BJ (cell line): ENCODE measurements around the gene ATP8A1. TPM values are rescaled to one million over a fixed set of nuclear protein-coding genes. Genes with fewer than 3 reads are reported as not detected.

Experiments used
- CTCF ChIA-PET: fragments of 350-600 bp; formaldehyde crosslinking; extraction: SDS; loops from one replicate; lab custom pipeline; 2021; ENCODE audit warnings: antibody characterized with exemption, inconsistent platforms; lab: Yijun Ruan, JAX
- POLR2A ChIA-PET: fragments of 300-600 bp; sonication (Branson Sonifier 250); formaldehyde crosslinking; extraction: SDS; loops from one replicate; lab custom pipeline; 2021; ENCODE audit warnings: antibody characterized with exemption; lab: Charles Lee
- DNase-seq: peaks from one replicate; pipeline ENCODE4 v3.0.0-alpha.2; 2011; ENCODE audit warnings: low read depth
- H3K27me3 ChIP-seq: 2 replicates; pipeline ENCODE4 v1.6.0; 2011; ENCODE audit warnings: low read length; ENCODE audit not compliant: control insufficient read depth, insufficient read depth
- H3K36me3 ChIP-seq: 2 replicates; pipeline ENCODE4 v1.5.1; 2011; ENCODE audit warnings: low read length; ENCODE audit not compliant: control insufficient read depth, insufficient read depth
- H3K4me3 ChIP-seq: 2 replicates; pipeline ENCODE4 v1.5.1; 2011; ENCODE audit warnings: low read depth, mild to moderate bottlenecking, control low read depth, low read length
- polyA plus RNA-seq: library from polyadenylated mRNA; depleted of rRNA; stranded (reverse); fragments of >200 nt; gene quantifications from 2 replicates; pipeline ENCODE4 v1.2.3, GENCODE V29; 2011
- TF ChIP-seq, protein P1 (sequence below): IDR thresholded peaks from 2 replicates; pipeline ENCODE4 v1.5.1; 2011; ENCODE audit warnings: low read depth, mild to moderate bottlenecking, control low read depth, inconsistent platforms, low read length, moderate library complexity; ENCODE audit not compliant: insufficient read depth

The ATP8A1 gene
- polyA plus RNA-seq, 1 experiment = 0.02 TPM

DNA sequence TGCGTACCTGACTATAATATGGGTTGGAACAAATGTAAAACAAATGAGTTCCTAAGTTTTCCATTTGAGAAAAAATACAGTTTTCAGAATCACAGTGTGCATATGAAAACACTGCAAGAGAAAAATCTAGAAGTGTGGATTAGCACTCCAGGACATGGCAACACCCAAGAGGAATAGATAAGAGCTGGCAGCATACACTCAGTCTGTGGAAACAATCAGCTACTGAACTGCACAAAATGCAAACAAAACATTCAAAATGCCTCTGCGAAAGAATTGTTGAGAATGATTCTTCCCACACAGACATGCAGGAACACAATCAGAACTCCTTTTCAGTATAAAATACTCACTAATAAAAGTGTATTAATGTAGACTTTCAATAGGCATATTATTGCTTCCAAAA, 39.9 kb downstream of the ATP8A1 start:
- ChIA-PET POLR2A (no interaction called here), CTCF (no interaction called here)
- H3K4me3 ChIP-seq = no peak overlapping the region
- H3K27me3 ChIP-seq = no peaks in the 10 kb centered on the region
- DNase-seq = no peak
- TF ChIP-seq, protein P1, sequence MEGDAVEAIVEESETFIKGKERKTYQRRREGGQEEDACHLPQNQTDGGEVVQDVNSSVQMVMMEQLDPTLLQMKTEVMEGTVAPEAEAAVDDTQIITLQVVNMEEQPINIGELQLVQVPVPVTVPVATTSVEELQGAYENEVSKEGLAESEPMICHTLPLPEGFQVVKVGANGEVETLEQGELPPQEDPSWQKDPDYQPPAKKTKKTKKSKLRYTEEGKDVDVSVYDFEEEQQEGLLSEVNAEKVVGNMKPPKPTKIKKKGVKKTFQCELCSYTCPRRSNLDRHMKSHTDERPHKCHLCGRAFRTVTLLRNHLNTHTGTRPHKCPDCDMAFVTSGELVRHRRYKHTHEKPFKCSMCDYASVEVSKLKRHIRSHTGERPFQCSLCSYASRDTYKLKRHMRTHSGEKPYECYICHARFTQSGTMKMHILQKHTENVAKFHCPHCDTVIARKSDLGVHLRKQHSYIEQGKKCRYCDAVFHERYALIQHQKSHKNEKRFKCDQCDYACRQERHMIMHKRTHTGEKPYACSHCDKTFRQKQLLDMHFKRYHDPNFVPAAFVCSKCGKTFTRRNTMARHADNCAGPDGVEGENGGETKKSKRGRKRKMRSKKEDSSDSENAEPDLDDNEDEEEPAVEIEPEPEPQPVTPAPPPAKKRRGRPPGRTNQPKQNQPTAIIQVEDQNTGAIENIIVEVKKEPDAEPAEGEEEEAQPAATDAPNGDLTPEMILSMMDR = no peak
- H3K36me3 ChIP-seq = no peaks in the 10 kb centered on the region

DNA sequence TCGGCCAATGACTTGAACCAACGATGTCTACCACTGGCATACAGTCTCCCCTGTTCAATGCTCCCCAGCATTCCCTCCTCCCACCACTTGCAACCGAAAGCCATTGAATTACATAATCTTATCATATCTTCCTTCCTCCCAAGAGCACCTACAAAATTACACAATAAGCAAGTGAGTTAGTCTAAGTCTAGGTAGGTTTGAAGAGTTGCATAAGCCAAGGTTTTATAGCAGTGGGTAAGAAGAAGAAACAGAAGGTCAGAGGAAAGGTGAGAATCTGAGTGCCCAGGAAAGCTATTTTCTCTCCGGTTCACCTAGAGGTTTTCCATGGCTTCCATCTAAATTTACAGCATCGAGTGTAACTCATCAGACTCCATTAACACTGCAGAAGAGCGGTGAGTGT, 40.3 kb downstream of the ATP8A1 start:
- no peak for DNase-seq
- TF ChIP-seq, protein P1 = no peak
- CTCF ChIA-PET = no interaction called here
- no peaks in the 10 kb centered on the region for H3K27me3 ChIP-seq
- no peaks in the 10 kb centered on the region for H3K36me3 ChIP-seq
- POLR2A ChIA-PET = no interaction called here
- H3K4me3 ChIP-seq = no peak overlapping the region

DNA sequence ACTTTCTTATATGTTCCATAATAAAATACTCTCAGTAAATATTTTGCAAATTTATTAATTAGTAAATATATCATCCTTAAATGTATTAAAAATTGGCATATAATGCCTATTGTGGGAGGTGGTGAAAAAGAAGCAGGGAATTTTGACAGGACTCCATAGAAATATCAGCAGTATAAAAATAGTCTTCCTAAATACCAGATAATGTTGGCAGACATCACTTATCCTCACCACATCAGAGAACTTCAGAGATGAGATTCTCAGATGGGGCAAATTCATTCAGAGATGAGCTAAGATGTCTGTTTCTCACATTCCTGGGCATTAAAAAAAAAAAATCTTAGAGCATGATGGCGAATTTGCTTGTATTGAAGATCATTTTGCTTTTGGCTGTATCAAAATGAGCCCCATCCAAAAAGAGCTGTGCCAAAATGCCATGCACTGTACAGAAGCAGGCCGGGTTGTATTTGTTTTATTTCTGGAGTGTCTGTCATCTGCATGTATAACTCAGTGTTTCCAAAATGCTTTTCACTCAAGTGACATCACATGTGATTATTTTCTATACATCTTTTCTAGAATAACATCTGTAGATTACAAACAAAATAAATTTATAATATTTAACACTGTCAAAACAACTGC, 41.7 kb downstream of the ATP8A1 start:
- POLR2A ChIA-PET = no interaction called here
- DNase-seq = no peak
- Histone ChIP-seq H3K36me3 (no peaks in the 10 kb centered on the region), H3K4me3 (no peak overlapping the region), H3K27me3 (no peaks in the 10 kb centered on the region)
- CTCF ChIA-PET = no interaction called here
- TF ChIP-seq, protein P1 = no peak

DNA sequence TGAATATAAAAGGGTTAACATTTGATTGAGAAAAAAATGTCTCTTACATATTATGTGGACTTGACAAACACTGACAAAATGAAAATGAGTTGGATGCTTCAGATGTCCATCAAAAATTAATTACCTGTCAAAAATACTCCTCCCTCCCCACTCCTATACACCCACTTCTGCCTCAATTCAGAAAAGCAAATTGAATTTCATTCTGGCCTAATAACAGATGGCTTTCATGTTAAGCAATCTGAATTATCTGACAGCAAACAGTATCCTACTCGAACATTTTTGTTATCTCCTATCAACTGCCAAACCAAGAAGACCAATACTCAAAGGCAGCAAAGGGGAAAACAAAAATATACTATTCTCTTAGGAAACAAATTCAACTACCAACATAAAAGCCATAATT, 44.0 kb downstream of the ATP8A1 start:
- ChIA-PET CTCF (interaction anchor here (0.6 kb wide), 1 partner anchor 821 kb away, joined by 3 read pairs; no protein-coding TSS in a partner anchor), POLR2A (no interaction called here)
- no peak overlapping the region for H3K4me3 ChIP-seq
- TF ChIP-seq, protein P1 = no peak
- no peak for DNase-seq
- H3K36me3 ChIP-seq = no peaks in the 10 kb centered on the region
- H3K27me3 ChIP-seq = no peaks in the 10 kb centered on the region

DNA sequence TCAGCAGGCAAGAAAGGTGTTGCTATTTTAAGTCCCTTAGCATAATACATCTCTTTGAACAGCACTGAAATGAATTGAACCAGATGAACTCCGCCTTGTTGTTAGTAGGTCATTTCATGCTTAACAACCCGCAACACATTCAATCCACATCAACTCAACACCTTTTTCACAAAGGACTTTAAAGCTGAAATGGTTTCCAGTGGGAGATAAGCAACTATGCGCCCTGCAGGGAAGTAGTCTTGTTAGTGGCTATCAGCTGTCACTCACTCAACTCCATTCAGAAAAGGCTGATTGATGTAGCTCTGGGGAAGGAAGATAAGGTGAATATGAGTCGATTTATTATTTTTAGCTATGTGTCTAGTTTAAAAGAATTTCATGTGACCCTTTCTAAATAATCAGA, 46.0 kb downstream of the ATP8A1 start:
- Histone ChIP-seq H3K4me3 (no peak overlapping the region), H3K36me3 (no peaks in the 10 kb centered on the region), H3K27me3 (no peaks in the 10 kb centered on the region)
- ChIA-PET CTCF (no interaction called here), POLR2A (no interaction called here)
- DNase-seq = no peak
- TF ChIP-seq, protein P1 = no peak
